SU-DHL-6 (cell line): ENCODE measurements around the gene USO1.

ENCODE experiments used
- CTCF ChIP-seq: fragments of 200-600 bp; sonication (generic); IDR thresholded peaks from one replicate; pipeline ENCODE4 v1.5.1; 2017; ENCODE audit warnings: antibody characterized with exemption, mild to moderate bottlenecking, low read length, moderate library complexity; ENCODE audit not compliant: insufficient read depth, poor library complexity, severe bottlenecking
- EZH2phosphoT487 ChIP-seq: fragments of 200-600 bp; sonication (generic), shearing (Covaris generic); conservative IDR thresholded peaks from 2 replicates; pipeline ENCODE4 v1.6.1; 2018; ENCODE audit warnings: mild to moderate bottlenecking, antibody characterized with exemption, low read length, moderate library complexity, mixed read lengths

- TF ChIP-seq CTCF: no peak
- TF ChIP-seq EZH2phosphoT487: no peak
Measured at GRCh38 chr4:75737398-75737797, 13.0 kb downstream of the USO1 start.
